Measurements from ENCODE around the gene KLHDC4.

GRCh38 chr16:87723226-87723623 lies 42.6 kb downstream of the KLHDC4 start:
- no peak for TF ChIP-seq CTCF (IDR thresholded peaks at IDR 0.05)
- no peak for TF ChIP-seq POLR2A (IDR thresholded peaks at IDR 0.05)
